ENCODE data around the gene SNED1.
A peak's percentile ranks its signal among the peaks of the same experiment; 100 is the strongest.

SNED1 gene

DNA sequence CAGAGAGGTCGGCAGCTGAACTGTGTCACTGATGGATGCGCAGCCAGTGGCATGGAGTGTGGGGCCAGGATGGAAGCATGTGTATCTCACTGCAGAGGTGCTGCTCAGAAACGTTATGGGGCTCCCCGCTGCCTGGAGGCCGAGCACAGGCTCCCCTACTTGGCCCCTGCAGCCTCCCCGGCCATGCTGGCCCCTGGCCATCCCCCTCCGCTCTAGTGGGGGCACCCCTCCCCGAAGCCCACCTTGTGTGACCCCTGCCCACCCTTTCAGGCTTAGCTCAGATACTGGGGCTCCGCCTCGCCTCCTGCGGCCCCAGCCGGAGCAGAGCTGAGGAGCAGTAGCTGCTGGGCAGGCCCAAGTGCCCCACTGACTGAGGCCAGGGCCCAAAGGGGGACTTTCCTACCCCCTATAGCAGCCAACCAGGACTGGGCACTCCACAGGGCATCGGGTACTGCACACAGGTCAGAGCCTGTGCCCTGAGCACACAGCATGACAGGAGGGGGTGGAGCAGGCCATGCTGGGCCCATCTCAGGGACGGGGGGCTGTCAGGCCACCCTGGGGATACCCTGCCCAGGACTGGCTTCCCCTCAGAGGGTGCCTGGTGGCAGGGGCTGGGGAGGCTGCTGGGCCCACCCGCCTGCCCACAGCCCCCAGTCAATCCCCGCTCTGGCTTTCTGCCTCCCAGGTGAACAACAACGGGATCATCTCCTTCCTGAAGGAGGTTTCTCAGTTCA is 31.3 kb downstream of the SNED1 start:
- no peak for DNase-seq (ENCODE audit: low read depth in 2 of 2)

DNA sequence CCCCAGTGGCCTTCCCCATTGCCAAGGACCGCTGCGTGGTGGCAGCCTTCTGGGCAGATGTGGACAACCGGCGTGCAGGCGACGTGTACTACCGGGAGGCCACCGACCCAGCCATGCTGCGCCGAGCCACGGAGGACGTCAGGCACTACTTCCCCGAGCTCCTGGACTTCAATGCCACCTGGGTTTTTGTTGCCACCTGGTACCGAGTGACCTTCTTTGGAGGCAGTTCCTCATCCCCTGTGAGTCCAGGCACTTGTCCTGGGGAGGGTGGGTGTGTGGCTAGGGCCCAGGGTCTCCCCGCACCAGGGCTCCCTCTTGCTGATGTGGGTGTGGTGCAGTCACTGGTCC is 31.9 kb downstream of the SNED1 start:
- no peak for DNase-seq (ENCODE audit: low read depth in 2 of 2)

DNA sequence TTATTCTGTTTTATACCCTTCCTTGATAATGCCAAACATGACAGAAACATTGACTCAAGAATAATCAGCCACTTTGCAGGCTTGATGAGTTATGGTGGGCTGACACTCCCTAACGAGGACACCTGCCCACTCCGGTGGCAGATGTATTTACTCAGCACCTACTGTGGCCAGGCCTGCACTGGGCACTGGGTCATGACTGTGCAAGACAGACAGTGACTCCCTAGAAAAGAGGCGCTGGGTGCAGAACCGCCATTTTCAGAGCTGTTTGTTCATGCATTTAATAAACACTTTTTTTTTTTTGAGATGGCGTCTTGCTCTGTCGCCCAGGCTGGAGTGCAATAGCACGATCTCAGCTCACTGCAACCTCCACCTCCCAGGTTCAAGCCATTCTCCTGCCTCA is 32.5 kb downstream of the SNED1 start:
- no peak for DNase-seq (ENCODE audit: low read depth in 2 of 2)

DNA sequence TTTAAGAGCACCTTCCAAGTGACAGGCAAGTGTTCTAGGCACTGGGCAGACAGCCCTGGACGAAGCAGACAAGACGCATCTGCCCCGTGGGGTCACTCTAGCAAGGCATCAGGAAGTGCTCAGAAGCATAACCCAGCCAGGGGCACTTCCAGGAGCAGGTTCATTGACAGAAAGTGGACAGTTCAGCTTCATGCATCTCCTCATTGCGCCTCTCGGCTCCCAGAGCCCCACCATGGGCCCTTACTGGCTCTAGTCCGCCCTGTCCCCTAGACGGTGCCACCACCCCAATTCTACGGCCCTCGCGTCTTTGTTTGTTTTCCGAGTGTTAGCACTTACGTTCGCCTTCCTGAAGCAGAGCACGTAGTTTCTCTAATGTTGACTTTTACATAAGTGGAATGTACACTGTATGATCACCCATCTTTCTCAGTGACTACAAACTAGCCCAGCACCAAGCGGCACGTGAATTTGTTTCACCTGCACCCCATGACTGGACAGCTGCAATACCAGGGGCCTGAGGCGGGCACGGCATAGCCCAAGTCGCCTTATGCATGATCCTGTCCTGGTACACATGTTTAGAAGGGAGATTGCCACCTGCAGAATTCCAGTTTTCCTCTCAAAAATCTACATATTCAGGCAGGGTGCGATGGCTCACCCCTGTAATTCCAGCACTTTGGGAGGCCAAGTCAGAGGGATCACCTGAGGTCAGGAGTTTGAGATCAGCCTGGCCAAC is 33.2 kb downstream of the SNED1 start:
- no peak for DNase-seq (ENCODE audit: low read depth in 2 of 2)

DNA sequence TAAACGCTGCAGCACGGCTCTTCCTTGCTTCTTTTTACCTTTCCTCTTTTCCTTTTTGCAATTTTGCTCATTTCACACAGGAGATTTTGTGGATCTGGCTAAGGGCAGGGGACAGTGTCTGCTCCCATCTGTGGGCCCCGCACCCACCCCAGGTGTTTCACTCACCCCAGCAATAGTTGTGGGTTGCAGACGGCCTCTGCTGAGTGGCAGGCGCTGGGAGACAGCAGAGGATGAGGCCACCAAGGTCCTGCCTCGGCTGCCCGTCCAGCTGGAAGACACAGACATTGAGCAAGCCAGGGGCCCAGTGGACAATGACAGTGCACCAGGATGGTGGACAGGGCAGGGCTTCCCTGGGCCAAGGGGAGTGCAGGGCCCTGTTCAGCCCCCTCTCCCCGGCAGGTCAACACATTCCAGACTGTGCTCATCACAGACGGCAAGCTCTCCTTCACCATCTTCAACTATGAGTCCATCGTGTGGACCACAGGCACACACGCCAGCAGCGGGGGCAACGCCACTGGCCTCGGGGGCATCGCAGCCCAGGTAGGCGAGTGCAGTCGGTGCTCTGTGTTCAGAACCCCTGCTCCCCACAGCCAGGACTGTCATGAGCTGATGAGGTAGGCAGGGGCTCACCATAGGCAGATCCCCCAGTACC is 35.0 kb downstream of the SNED1 start:
- no peak for DNase-seq (ENCODE audit: low read depth in 2 of 2)

DNA sequence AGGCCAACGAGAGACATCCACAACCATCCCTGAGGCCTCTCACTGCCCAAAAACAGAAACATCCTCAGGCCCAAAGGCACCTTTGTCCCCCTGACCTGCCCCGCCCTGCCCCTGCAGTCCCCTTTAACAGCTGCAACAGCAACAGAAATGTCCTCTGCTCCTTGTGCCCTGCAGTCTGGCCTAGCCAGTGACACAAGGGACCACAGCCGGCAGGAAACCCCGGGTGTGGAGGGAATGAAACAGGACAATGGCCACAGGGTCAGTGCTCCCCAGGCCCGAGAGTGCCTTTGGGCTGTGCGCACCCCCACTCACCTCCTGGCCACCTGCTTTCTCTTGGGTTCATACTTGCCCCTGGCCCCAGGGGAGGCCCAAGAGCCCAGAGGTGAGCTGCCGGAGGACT is 35.6 kb downstream of the SNED1 start:
- no peak for DNase-seq (ENCODE audit: low read depth in 2 of 2)

DNA sequence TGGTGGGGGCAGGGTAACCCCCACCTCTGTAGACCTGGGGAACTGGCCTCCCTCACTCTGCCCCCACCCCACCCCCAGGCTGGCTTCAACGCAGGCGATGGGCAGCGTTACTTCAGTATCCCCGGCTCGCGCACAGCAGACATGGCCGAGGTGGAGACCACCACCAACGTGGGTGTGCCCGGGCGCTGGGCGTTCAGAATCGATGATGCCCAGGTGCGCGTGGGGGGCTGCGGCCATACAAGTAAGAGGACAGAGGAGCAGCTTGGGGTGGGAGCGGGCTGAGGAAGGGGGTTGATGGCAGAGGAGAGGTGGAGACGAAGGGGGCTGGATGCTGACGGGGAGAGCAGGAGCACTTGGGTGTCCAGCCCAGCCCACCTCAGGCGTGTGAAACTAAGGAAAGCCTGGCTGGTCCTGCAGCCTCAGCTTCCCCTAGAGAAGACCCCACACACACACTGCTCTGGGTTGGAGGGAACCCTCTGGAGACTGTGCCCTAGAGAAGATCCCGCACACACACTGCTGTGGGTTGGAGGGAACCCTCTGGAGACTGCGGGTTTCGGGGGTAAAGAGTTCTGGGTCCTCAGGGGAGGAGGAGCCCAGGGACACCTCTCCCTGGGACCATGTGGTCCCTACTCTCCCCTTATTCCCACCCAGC is 36.2 kb downstream of the SNED1 start:
- DNase-seq (ENCODE audit: low read depth in 2 of 2): no peak

DNA sequence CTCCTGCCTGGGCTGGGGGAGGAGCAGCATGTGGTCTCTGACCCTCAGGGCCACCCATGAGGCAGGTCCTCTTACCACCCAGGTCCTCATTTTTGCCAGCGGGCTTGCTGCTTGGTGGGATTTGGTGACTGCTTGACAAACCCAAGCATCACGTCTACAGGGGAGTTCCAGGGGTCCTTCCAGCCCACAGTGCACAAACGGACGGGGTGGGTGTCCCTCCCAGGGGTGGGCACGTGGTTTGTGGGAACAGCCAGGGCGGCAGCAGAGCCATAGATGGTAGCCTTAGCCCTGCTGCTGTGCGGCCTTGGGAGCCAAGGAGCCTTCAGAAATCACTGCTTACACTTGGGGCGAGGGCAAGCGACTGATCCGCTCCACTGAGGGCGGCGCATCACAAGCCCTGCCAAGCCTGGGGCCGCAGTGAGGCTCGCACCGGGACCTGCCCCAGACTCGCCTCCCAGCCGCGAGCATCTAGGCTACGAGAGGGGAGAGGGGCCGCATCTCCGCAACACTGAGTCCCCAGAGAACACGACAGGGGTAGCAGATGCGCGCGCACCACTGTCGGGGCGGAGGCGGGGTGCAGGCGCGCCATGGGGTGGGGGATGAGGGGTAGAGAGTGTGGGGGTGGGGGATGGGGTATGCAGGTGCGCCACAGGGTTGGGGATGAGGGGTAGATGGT is 36.9 kb downstream of the SNED1 start:
- no peak for DNase-seq (ENCODE audit: low read depth in 2 of 2)

DNA sequence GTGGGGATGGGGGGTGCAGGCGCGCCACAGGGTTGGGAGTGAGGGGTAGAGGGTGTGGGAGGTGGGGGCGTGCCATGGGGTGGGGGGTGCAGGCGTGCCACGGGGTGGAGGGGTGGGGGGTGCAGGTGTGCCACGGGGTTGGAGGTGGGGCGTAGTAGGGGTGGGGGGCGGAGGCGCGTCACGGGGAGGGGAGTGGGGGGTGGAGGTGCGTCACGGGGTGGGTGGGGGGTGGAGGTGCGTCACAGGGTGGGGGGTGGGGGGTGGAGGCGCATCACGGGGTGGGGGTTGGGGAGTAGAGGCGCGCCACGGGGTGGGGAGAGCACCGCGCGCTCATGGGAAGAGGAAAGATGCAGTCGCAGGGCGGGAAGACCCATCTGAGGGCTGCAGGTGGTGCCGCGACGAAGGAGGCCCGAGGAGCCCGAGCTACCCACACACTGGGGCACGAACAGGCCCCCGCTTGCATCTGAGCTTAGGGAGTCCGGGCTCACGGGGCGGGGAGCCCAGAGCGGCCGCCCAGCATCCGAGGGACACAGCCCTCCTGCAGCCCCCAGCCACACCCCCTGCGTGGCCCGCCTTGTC is 37.5 kb downstream of the SNED1 start:
- no peak for DNase-seq (ENCODE audit: low read depth in 2 of 2)

DNA sequence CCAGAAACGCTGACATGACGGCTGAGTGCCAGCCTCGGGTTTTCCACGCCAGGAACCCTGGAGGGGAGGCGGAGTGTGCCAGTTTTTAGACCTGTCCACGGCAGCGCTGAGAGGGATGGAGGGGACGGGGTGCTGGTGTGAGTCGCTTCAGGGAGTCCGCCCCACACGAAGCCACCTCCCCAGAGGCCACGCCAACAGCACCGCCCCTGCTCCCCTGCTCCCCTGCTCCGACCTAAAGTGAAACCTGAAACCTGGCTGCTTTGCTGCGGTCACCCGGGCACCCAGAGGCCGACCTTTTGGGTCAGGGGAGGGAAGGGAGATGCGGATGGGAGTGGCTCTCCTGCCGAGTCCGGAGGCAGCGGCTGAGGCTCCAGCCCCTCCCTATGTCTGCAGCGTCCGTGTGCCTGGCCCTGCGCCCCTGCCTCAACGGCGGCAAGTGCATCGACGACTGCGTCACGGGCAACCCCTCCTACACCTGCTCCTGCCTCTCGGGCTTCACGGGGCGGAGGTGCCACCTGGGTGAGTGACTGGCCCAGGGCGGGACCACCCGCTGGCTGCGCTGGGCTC is 38.1 kb downstream of the SNED1 start:
- peak; percentile 17 to 39 for DNase-seq (ENCODE audit: low read depth in 2 of 2)

DNA sequence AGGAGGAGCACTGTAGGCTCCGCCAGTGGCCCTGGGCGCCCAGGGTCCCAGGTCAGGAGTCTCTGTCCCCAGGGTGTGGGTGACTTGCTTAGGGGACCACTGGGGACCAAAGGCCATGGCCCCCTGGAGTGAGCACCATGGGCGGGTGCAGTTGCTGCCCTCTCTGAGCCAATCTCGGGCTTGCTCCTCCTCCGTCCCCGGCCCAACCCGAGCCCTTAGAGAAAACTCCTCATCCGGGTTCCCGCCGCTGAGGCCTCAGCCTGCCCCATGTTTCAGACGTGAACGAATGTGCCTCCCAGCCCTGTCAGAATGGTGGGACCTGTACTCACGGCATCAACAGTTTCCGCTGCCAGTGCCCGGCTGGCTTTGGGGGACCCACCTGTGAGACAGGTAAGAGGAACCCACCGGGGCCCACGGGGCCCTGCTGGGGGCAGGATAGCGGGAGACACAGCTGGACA is 38.6 kb downstream of the SNED1 start:
- no peak for DNase-seq (ENCODE audit: low read depth in 2 of 2)

DNA sequence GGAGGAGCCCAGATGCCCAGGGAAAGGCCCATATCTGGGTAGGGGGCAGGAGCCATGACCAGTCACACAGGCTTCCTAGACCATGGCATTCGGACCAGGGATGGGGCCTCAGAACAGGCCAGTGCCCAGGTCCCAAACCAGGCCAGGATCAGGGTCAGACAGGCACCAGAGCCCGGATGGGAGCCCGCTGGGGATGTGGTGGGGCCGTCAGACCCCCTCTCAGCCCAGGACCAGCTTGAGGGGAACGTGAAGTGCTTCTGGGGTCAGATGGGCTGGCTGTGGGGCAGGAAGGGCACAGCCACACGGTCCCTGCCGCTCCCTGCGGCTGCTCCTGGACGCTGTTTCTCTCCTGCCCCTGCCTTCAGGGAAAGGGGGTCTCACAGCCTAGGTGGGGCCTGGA is 39.1 kb downstream of the SNED1 start:
- no peak for DNase-seq (ENCODE audit: low read depth in 2 of 2)

DNA sequence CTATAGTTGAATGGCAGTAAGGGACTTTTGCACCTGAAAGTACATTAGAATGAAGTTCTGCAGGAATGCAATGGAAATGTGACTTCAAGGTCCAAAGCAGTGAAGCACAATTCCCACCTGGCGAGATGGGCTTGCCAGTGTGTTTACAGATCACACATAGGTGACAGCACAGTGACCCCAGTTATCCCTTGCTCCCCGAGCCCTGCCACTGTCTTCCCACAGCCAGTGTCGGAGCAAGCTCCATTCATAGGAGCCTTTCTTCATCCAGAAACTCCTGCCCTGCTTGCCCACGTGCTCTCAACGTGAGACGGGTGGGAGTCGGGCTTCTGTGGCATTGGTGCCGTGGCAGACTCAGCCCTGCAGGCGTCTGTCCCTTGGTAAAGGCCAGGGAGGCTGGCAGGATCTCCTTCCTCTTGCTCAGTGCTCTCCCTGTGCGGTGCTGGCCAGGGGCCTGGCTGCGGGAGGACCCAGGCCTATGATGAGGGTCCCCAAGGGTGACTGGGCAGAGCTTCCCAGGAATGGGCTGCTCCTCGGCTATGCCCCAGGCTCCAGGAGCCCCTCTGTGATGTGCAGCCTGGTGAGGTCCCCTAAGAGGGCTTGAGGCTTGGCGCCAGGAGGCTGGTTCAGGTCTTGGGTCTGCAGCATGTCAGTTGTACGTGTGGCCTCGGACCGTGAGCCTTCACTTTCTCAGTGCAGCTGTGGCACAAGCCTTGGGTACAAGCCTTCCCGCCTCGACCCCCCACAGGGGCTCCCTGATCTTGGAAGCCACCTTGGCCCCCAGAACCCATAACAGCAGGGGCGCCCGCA is 40.2 kb downstream of the SNED1 start:
- DNase-seq (ENCODE audit: low read depth in 2 of 2): no peak

DNA sequence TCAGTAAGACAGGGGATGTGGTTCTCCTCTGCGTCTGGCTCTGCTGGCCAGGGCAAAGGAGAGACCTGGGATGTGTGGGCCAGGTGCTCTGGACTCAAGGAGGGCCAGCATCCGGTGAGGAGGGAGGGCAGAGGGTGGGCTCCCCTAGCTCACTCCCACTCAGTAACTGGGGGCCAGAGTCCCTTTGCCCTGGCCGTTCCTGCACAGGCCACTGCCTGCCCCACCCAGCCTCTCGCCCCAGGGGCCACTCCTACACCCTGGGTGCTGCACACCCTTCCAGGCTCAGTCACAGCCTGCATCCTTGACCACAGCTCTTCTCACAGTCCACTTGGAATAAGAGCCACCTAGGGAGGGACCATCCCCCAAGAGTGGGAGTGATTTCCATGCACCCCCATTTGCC is 41.0 kb downstream of the SNED1 start:
- DNase-seq (ENCODE audit: low read depth in 2 of 2): no peak

DNA sequence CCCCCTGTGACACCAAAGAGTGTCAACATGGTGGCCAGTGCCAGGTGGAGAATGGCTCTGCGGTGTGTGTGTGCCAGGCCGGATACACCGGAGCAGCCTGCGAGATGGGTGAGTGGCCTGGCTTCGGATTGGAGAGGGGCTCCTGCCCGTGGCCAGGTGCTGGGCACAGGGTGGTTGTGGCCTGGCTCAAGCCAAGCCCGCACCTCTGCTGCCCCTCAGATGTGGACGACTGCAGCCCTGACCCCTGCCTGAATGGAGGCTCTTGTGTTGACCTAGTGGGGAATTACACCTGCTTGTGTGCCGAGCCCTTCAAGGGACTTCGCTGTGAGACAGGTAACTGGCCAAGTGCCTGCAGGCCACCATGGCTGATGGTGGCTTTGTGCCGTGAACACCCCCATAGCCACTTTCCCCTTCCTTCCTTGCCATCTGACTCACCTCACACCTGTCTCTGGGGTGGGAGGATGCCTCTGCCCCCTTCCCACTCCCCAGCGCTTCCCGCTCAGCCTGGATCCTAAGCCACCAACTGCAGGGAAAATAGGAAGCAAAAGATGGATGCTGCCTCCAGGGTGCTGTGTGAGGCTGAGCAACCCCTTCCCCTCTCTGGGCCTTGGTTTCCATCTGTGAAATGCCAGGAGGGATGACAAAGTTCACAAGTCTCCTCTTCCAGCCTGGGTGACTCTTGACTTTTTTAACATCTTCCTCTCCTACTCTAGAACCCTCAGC is 41.8 kb downstream of the SNED1 start:
- no peak for DNase-seq (ENCODE audit: low read depth in 2 of 2)

DNA sequence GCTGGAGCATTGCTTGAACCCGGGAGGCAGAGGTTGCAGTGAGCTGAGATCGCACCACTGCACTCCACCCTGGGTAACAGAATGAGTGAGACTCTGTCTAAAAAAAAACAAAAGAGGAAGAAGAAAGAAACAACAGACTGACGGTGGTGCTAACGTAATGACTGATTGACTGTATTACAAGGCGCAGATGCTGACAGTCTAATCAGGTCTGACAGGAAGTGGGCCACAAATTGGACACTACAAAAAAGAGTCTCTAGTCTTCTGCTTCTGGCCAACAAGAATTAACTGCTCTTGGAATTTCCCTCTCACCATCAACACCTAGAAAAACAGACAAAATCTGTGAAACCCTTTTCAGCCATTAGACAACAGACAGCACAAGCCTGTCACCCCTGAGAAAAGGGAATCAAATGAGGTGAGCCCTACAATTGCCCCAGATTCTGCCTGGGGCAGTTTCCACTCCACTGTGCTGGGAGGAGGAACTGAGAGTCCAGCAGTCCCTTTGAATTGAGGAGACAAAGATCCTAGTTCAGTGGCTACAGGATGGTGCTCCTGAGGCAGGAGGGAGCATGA is 43.3 kb downstream of the SNED1 start:
- no peak for DNase-seq (ENCODE audit: low read depth in 2 of 2)

DNA sequence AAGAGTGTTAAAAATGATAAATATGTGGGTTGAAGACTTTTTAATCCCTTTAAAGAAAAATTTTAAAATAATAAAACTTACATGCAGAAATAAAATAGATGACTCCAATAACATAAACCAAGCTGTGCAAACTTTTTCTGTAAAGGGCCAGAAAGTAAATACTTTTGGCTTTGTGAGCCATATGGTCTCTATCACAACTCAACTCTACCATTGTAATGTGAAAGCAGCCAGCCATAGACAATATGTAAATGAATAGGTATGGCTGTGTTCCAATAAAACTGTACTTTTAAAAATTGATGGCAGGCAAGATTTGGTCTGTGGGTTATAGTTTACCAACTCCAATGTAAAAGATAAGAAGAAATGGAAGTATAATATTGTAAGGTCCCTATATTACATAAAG is 45.2 kb downstream of the SNED1 start:
- DNase-seq (ENCODE audit: low read depth in 2 of 2): no peak

DNA sequence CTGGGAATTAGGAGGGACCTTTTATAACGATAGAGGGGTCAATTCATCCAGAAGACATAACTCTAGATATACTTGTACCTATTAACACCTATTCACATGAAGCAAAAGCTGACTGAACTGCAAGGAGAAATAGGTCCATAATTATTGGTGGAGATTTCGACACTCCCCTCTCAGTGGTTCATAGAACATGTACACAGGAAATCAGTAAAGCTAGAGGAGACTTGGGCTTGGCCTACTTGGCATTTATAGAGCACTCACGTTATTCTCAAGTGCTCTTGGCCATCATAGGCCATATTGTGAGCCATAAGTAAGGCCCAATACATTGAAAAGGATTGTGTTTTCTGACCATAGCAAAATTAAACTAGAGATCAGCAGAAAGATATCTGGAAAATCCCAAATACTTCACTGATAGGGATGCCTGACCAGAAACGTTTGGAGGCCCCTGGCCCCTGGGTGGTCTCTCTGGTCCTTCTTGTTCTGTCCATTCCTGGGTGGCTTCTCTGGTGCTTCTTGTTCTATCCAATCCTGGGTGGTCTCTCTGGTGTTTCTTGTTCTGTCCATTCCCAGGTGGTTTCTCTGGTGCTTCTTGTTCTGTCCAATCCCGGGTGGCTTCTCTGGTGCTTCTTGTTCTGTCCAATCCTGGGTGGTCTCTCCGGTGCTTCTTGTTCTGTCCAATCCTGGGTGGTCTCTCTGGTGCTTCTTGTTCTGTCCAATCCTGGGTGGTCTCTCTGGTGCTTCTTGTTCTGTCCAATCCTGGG is 49.0 kb downstream of the SNED1 start:
- DNase-seq (ENCODE audit: low read depth in 2 of 2): no peak
